GM13977 (cell line): ENCODE results near the gene POR.
"Not testable (repeated sequence)": the region's sequence is repeated elsewhere in the genome, so short reads cannot be mapped to it uniquely, and the experiment has no call there.

Source experiments
- DNase-seq: peaks from one replicate; pipeline ENCODE4 v3.0.0; 2012; ENCODE audit warnings: low spot score
- CTCF ChIP-seq: IDR thresholded peaks from 2 replicates; pipeline ENCODE4 v1.5.1; 2012; ENCODE audit warnings: mild to moderate bottlenecking, control low read depth; ENCODE audit not compliant: insufficient read depth; ENCODE audit errors: extremely low read depth, missing control alignments
- in situ Hi-C: fragments of 300-500 bp; cut with MboI; formaldehyde crosslinking; loops from one replicate; pipeline ENCODE4 v1.12.0; 2022; ENCODE audit warnings: low sequenced_read_pairs, low pct_unique_long_range_greater_than_20kb, mixed read lengths, inconsistent platforms; ENCODE audit not compliant: unreplicated experiment

Gene POR

GRCh38 chr7:75887669-75888369, 27.1 kb upstream of the POR start:
- DNase-seq: no peak
- no peak for TF ChIP-seq CTCF
- in situ Hi-C loops: no loop called here

- DNase-seq: no peak
- in situ Hi-C loops: no loop called here
- no peak for TF ChIP-seq CTCF
These were observed 26.3 kb upstream of the POR start for GRCh38 chr7:75888464-75889222.

- no peak for DNase-seq
- in situ Hi-C loops: no loop called here
- no peak for TF ChIP-seq CTCF
These were observed 25.6 kb upstream of the POR start for GRCh38 chr7:75889223-75889825.

GRCh38 chr7:75889826-75890225, 25.1 kb upstream of the POR start:
- no peak for DNase-seq
- TF ChIP-seq CTCF: no peak
- in situ Hi-C loops: no loop called here

GRCh38 chr7:75891237-75891636, 23.7 kb upstream of the POR start:
- DNase-seq, in situ Hi-C loops: not testable (repeated sequence)

GRCh38 chr7:75891815-75892411, 23.0 kb upstream of the POR start:
- in situ Hi-C loops: no loop called here

More at GRCh38 chr7:75891815-75892411, 23.0 kb upstream of the POR start:
- TF ChIP-seq CTCF: no peak
- no peak for DNase-seq
